ENCODE results near the gene GNG11. TPM values are rescaled to one million over a fixed set of nuclear protein-coding genes. Genes with fewer than 3 reads are reported as not detected.
"Not testable (repeated sequence)": the region's sequence is repeated elsewhere in the genome, so short reads cannot be mapped to it uniquely, and the experiment has no call there.

Gene GNG11
- total RNA-seq, 1 donor from 2014 or later, result not detected

DNA sequence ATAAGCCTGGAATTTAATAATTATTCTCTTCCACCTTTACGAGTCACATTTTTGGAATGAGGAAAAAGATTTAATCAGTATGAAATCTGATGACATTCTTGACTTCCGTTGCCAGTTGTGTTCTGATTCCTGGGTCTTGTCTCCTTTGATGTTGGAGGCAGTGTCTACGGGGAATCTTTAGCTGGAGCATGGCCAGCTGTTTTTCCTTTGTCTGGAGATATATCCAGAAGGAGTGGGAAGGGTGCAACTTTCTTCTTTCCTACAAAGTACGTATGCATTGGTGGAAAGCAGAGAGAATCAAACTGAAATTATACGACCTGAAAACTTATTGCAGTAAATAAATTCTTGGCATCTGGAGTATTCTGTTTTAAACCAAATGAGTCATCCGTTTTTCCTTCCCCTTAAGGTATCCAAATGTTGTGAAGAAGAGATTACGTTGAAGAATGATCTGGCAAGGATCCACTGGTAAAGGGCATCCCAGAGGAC is 6.9 kb upstream of the GNG11 start:
- Mint-ChIP-seq H3K36me3 (ENCODE audit: insufficient read depth) (no peaks in the 10 kb centered on the region), H3K27me3 (peaks cover 4% of the 10 kb centered on the region), H3K9me3 (ENCODE audit: low read depth) (no peaks in the 10 kb centered on the region), H3K4me3 (ENCODE audit: low read depth) (no peak overlapping the region), H3K27ac (no peak overlapping the region), H3K4me1 (ENCODE audit: low read depth) (no peaks in the 10 kb centered on the region)
- TF ChIP-seq, protein P1, sequence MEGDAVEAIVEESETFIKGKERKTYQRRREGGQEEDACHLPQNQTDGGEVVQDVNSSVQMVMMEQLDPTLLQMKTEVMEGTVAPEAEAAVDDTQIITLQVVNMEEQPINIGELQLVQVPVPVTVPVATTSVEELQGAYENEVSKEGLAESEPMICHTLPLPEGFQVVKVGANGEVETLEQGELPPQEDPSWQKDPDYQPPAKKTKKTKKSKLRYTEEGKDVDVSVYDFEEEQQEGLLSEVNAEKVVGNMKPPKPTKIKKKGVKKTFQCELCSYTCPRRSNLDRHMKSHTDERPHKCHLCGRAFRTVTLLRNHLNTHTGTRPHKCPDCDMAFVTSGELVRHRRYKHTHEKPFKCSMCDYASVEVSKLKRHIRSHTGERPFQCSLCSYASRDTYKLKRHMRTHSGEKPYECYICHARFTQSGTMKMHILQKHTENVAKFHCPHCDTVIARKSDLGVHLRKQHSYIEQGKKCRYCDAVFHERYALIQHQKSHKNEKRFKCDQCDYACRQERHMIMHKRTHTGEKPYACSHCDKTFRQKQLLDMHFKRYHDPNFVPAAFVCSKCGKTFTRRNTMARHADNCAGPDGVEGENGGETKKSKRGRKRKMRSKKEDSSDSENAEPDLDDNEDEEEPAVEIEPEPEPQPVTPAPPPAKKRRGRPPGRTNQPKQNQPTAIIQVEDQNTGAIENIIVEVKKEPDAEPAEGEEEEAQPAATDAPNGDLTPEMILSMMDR (IDR thresholded peaks at IDR 0.05; ENCODE audit: unreplicated experiment), result no peak
- no peak for DNase-seq (ENCODE audit: low spot score, unreplicated experiment)

DNA sequence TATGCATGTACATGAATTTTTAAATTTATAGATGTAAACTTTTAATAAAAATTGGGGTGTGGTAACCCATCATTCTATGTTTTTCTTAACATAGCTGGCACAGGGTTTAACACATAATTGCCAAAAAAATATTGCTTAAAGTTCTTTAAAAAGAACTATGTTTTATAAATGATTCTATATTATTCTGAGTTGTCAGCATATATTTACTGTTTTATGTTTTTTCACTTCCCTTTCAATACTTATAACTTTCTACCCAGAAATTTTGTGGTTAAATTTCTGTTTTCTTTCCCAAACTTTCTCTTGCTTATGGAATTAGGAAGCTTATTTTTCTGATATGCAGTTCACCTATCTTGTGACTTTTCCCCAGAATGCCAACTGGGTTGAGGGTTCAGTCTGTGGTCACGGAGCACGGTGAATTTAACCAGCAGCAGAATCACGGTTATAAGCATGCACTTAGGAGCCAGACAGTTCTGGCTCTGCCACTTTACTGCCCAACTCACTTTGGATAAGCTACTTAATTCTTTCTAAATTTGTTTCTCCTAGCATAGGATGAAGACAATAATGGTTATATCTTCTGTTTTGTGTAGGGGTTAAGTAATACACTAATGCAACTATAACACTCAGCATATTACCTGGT is 6.2 kb upstream of the GNG11 start:
- not testable (repeated sequence) for H3K27me3 Mint-ChIP-seq; H3K36me3 Mint-ChIP-seq (ENCODE audit: insufficient read depth); H3K27ac Mint-ChIP-seq; H3K4me3 Mint-ChIP-seq (ENCODE audit: low read depth); H3K4me1 Mint-ChIP-seq (ENCODE audit: low read depth); DNase-seq (ENCODE audit: low spot score, unreplicated experiment); H3K9me3 Mint-ChIP-seq (ENCODE audit: low read depth)

DNA sequence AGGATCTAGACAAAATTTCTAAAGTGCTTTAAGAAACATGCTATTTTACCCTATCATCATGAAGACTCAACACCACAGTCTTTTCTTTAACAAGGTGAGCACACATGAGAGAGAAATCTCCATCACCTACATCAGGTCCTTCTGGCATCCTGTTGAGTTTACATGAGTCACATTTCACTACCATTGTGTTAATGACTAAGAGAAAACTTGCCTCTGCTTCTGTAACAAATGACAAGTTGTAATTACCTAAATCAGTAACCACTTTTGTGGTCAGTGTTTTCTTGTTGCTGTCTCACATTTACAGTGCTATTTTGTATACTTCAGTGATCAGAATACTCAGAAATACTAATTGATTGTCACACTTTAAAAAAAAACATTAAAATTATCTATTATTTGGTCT is 5.6 kb upstream of the GNG11 start:
- H3K9me3 Mint-ChIP-seq (ENCODE audit: low read depth); H3K4me3 Mint-ChIP-seq (ENCODE audit: low read depth); H3K27me3 Mint-ChIP-seq; H3K27ac Mint-ChIP-seq; H3K4me1 Mint-ChIP-seq (ENCODE audit: low read depth); DNase-seq (ENCODE audit: low spot score, unreplicated experiment); H3K36me3 Mint-ChIP-seq (ENCODE audit: insufficient read depth): not testable (repeated sequence)

DNA sequence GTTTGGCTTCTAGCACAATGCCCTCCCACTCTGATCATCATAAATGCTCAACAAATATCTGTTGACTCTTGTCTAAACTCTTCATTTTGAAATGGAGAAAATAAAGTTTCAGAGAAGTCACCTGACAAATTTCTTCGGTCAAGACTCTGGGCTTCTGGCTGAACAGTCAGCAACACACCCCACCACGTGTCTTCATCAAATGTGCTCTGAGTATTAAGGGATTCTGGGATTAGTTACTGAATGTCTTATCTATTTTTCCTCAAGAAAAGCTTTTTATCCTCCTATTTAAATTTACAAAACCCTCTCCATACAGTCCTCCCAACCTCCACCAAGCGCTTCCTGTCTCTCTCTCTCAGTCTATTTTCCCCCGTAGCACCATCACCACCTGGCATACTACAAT is 5.2 kb upstream of the GNG11 start:
- H3K36me3 Mint-ChIP-seq (ENCODE audit: insufficient read depth); DNase-seq (ENCODE audit: low spot score, unreplicated experiment); H3K27ac Mint-ChIP-seq: not testable (repeated sequence)

DNA sequence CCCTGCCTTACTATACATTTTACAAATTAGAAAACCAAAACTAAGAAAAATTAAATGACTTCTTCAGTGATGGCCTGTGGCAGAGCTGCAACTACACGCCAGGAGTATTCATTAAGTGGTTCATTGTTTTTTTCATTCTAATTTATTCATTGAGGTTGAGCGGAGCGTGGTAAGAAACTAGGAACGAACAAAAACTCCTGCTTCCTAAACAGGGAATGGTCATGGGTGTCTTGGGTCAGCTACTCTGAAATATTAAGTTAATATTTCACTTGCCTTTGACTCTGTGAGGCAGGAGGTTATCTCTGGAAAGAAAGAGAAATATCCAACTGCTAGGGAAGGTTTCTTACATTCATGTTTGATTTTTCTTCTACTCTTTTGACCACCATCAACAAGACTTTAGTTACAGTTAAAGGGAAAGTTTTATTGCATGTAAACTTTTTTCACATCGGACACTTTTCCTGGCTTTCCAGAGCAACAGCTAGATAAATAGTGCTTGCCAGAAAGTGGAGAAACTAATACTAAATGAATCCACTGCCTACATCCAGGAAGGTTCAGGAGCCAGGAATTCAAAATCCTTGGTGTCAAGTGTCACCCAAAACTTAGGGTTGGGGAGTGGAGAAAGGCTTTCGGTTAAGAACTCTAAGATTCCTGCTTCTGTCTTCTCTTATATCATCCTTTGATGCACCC is 896 bp upstream of the GNG11 start:
- peak overlapping the region; percentile 14 for H3K4me3 Mint-ChIP-seq (ENCODE audit: low read depth)

More for the DNA sequence above, 5.2 kb upstream of the GNG11 start:
- not testable (repeated sequence) for H3K4me3 Mint-ChIP-seq (ENCODE audit: low read depth); H3K9me3 Mint-ChIP-seq (ENCODE audit: low read depth); H3K4me1 Mint-ChIP-seq (ENCODE audit: low read depth)
- H3K27me3 Mint-ChIP-seq, result peaks cover 14% of the 10 kb centered on the region

DNA sequence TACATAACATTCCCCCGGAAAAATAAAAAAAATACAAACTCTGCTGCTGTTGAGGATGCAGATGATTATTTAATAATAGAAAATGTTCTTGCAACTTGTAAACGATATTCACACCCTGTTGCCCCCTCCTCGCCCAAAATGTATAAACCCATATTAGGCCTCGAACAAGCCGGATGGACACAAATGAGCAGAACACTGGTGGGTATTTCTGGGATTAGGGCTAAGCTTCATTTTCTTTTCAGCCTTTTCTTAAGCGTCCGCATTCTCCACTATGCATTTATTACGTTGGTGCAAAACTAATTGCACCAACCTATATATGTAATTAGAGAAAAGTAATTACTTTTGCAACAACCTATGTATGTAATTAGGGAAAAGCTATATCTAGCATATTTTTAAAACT is 349 bp upstream of the GNG11 start:
- Mint-ChIP-seq H3K36me3 (ENCODE audit: insufficient read depth) (no peaks in the 10 kb centered on the region), H3K9me3 (ENCODE audit: low read depth) (no peaks in the 10 kb centered on the region), H3K27me3 (peaks cover 36% of the 10 kb centered on the region), H3K27ac (no peak overlapping the region), H3K4me1 (ENCODE audit: low read depth) (peaks cover 3% of the 10 kb centered on the region), H3K4me3 (ENCODE audit: low read depth) (peak overlapping the region; percentile 65)
- DNase-seq (ENCODE audit: low spot score, unreplicated experiment), result no peak
- TF ChIP-seq, protein P1 (IDR thresholded peaks at IDR 0.05; ENCODE audit: unreplicated experiment), result no peak

More for the DNA sequence above, 896 bp upstream of the GNG11 start:
- TF ChIP-seq, protein P1 (IDR thresholded peaks at IDR 0.05; ENCODE audit: unreplicated experiment), result no peak
- Mint-ChIP-seq H3K4me1 (ENCODE audit: low read depth) (peaks cover 3% of the 10 kb centered on the region), H3K9me3 (ENCODE audit: low read depth) (no peaks in the 10 kb centered on the region), H3K27ac (no peak overlapping the region), H3K36me3 (ENCODE audit: insufficient read depth) (no peaks in the 10 kb centered on the region), H3K27me3 (peaks cover 36% of the 10 kb centered on the region)
- no peak for DNase-seq (ENCODE audit: low spot score, unreplicated experiment)

DNA sequence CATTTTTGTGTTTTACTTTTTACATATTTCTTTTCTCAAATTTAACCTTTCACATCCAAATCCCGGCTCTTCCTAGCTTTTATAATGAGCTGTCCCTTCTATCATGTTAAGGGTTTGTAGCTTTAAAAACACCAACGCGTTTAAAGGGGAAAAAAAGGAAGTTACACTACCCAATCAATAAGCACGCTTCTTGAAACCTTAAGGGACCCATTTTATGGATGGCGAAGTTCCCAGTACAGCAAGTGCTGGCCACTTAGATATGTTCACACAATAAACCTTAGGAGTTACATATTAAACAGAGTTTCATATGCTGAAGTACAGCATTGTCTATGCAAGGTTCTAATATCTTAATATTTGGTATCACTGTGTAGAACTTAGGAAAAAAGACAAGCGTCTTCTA is 1.8 kb downstream of the GNG11 start:
- Mint-ChIP-seq H3K36me3 (ENCODE audit: insufficient read depth) (no peaks in the 10 kb centered on the region), H3K4me3 (ENCODE audit: low read depth) (no peak overlapping the region), H3K9me3 (ENCODE audit: low read depth) (no peaks in the 10 kb centered on the region), H3K4me1 (ENCODE audit: low read depth) (peaks cover 3% of the 10 kb centered on the region), H3K27ac (no peak overlapping the region), H3K27me3 (peaks cover 32% of the 10 kb centered on the region)
- TF ChIP-seq, protein P1 (IDR thresholded peaks at IDR 0.05; ENCODE audit: unreplicated experiment), result no peak
- DNase-seq (ENCODE audit: low spot score, unreplicated experiment), result no peak

Measured in progenitor cell of endocrine pancreas (in vitro differentiated cells).